HG02642 (cell line): ENCODE measurements around the gene OPA1.
A peak's percentile ranks its signal among the peaks of the same experiment; 100 is the strongest.

Source experiments
- ATAC-seq: cut with Tn5 transposase; IDR thresholded peaks from one replicate; pipeline ENCODE4 v1.9.1; 2021; ENCODE audit warnings: mild to moderate bottlenecking; ENCODE audit not compliant: unreplicated experiment, poor library complexity

The OPA1 gene

GRCh38 chr3:193693774-193694173, 100.8 kb downstream of the OPA1 start:
- ATAC-seq = no peak

- peak; percentile 64 for ATAC-seq
Observed at GRCh38 chr3:193701953-193702635, 109.1 kb downstream of the OPA1 start.

GRCh38 chr3:193702967-193703366, 110.0 kb downstream of the OPA1 start:
- no peak for ATAC-seq

- ATAC-seq = no peak
Observed at GRCh38 chr3:193704431-193704830, 111.4 kb downstream of the OPA1 start.

DNA sequence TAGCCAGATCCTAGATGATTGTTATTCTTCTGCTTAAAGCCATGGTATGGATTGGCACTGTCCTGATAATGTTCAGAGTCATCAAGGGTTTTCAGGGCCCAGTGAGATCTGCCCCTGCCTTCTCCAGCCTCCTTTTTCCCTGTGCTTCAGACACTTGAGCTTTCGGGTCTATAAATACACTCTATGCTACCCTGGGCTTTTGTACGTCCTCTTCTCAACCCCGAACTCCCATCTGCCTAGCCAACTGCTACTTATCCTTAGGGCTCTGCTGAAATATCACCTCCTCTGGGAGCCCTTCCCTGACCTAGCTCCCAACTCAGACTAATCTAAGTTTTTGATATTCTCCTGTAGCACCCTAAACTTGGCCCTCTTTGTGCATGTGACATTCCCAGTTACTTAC, 115.3 kb downstream of the OPA1 start:
- ATAC-seq = no peak

DNA sequence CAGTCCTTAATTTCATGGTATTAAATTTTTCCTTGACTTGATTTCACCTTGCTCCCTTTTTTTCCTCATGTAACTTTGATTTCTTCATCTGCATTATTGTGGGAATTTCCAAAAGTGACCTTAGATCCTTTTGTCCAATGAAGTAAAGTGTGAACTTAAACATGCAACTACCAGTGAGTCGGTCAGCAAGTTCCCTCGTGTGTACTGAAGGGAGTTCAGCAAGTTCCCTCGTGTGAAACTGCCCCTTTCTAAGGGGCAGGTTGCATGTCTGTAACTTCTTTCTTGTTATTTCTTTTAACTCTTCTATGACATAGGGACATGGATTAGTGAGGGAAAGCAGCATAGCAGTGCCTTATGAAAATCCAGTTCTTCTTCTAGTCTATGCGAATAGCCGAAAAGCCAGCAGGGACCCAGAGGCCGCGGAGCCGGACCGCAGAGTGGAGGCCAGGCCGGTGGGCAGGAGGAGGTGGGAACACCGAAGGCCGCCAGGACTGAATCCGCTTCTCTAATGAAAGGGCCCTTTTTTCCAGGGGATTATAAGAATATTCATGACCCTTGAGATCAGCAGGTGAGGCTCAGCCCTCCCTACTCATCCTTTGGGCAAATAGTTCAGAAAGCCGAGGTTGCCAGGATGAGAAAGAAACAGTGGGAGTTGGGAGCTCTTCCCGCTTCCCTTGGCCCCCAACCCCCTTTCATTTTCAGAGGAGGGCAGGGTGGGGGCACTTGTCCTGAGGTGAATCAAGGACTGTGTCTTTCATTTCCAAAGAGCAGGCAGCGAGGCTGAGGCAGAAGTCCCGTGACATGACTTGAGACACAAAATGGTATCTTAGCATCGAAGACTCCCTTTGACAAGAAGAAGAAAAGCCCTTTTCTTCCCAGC, 117.5 kb downstream of the OPA1 start:
- ATAC-seq = no peak

DNA sequence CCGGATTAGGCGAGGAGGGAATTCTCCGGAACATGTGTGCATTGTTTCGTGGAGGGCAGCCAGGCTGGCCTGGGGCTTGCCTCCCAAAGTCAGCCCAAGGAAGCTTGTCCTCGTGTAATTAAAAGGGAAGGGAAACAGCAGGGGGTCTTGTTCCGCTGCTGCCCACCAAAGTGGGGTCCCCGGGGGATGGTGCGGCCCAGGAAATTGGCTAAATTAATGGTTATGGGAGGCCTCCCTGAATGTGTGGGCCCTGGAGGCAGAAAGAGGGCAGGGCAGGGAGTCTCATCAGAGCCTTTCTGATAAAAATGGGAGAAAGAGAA, 118.1 kb downstream of the OPA1 start:
- ATAC-seq = no peak

DNA sequence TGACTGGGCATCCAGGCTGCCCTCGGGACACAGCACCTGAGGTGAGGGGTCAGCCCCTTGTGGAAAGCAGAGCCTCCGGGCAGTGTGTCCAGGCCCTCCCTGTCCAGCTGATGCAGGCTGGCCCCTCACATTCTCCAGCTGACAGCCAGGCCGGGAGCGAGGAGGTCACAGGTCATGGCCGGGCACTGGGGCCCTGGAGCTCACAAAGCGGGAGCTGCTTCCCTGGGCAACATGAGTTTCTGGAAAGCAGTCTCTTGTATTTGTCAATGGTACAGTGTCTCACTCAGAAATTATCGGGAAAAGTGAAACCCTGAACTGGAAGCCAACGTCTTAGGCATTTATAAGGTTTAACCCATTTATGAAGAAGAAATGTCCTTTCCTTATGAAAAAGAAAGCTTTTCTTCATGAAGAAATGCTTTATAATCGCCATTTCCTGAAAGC, 118.5 kb downstream of the OPA1 start:
- ATAC-seq = no peak

GRCh38 chr3:193711964-193712598, 119.1 kb downstream of the OPA1 start:
- ATAC-seq = no peak

- ATAC-seq = no peak
Observed at GRCh38 chr3:193712938-193713337, 119.9 kb downstream of the OPA1 start.

DNA sequence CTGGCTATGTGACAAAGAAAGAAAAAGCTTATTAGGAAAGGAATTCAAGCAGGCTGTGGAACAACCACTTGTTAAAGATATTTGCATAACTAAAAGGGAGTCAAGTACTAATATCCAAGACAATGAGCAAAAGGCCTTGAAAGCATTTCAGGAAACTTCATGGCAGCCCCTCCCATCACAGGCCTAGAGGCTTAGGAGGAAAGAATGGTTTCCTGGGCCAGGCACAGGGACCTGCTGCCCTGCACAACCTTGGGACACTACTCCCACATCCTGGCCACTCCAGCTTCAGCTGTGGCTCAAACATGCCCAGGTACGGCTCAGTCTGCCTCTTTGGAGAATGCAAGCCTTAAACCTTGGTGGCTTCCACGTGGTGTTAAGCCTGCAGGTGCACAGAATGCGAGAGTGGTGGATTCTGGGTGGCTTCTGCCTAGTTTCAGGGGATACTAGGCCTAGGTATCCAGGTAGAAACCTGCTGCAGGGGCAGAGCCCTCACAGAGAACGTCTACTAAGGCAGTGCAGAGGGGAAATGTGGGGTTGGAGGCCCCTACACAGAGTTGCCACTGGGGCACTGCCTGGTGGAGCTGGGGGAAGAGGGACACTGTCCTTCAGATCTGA, 121.6 kb downstream of the OPA1 start:
- no peak for ATAC-seq

- ATAC-seq = no peak
Observed at GRCh38 chr3:193716150-193716549, 123.1 kb downstream of the OPA1 start.

DNA sequence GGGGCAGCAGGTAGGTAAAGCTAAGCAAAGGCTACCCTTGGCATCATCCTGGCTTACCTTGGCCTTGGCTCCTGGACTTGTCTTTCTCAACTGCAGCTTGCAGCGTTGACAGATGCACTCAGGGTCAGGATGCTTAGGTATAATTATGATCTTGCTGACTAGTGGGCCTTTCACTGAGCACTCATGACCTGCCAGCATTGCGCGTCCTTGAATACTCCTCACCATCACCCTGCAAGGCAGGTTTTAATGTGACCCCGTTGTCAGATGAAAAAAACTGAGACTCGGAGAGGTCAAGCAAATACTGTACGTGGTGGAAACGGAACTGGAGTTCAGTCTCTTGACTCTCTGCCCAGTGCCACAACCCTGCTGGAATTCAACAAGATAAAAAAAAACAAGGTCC, 126.7 kb downstream of the OPA1 start:
- no peak for ATAC-seq

DNA sequence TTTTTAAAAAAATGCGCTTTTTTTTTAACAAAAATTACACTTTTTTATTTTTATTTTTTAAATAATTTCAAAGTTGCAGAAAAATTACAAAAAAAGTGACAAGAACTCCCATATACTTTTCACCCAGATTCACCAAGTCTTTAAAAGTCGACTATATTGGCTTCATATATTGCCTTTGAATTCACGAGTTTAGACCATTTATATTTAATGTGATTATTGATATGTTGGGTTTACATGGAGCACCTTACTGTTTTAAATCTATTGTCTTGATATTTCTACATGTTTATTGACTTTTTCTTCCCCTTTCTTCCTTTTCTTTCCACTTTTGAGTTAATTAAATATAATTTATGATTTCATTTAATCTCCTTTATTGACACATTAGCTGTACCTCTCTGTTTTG, 127.2 kb downstream of the OPA1 start:
- ATAC-seq = no peak

GRCh38 chr3:193722566-193722965, 129.6 kb downstream of the OPA1 start:
- no peak for ATAC-seq

- no peak for ATAC-seq
Observed at GRCh38 chr3:193727089-193727488, 134.1 kb downstream of the OPA1 start.

DNA sequence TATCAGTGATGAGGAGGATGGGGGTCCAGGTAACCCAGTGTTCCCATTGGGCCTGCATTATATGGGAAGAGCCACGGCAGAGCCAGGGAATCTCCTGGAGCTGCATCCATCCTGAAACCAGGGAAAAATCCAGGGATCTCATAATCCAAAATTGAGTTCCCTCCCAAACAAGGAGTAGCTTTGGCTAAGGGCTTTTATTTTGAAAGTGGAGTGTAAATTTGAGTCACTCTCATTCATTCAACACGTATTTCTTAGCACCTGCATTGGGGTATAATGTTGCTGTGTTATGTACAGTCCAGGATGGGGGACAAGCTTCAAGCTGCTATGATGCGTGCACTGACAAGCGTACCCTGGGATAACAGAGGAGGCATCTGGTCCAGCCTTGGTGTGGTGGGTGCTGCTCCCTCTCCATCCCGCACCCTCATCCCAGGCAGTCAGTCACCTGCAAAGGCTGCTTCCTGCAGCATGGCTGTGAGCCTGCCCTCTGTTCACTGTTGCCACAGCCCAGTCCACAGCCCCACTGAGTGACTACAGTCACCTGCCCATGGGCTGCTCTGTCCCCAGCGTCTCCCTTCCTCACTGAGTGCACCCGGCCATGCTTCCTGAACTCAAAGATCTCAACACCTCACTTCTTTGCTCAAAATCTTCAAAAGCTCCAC, 135.6 kb downstream of the OPA1 start:
- no peak for ATAC-seq

DNA sequence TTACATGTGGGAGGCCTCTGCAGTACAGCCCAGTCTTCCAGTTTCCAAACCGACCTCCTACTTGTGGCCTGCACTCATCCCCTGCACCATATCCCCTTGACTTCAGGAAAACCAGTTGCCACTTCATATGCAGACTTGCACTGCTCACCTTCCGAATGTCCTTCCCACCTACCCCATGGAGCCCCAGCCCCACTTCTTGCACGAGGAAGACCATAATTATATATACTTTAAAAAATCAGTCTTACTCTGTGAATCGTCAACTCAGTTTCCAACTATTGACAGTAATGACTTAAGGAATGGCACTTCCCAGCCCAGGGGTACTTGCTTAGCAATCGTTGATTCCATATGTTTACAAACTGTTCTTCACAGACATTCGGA, 136.1 kb downstream of the OPA1 start:
- no peak for ATAC-seq

- no peak for ATAC-seq
Observed at GRCh38 chr3:193729601-193730000, 136.6 kb downstream of the OPA1 start.

- no peak for ATAC-seq
Observed at GRCh38 chr3:193730511-193730910, 137.5 kb downstream of the OPA1 start.
